Measurements from ENCODE around the gene SLC22A5. TPM values are rescaled to one million over a fixed set of nuclear protein-coding genes. Genes with fewer than 3 reads are reported as not detected.

The SLC22A5 gene
- total RNA-seq, 2 donors from 2014 or later, result 26.2 to 37.5 TPM

DNA sequence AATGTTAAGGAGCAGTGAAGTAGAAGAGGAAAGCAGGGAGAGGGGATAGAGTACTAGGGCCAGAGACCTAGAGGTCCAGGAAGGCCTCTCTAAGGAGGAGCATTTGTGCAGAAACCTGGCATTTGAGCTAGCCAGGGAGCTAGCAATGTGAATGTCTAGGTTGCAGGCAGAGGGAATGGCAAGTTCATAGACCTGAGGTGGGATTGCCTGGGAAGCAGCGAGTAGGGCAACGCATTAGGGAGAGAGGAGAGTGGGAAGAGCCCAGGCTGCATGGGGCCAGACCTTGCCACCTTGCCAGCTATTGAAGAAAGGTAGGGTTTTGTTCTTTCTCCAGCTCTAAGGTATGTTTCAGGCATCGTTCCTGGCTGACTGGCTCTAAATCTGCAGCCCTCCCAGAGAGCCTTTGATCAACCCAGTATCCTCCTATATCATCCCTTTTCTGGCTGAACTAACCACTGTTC is 54.0 kb downstream of the SLC22A5 start:
- H3K4me3 ChIP-seq, result no peak overlapping the region
- no peaks in the 10 kb centered on the region for H3K9me3 ChIP-seq
- no peaks in the 10 kb centered on the region for H3K27me3 ChIP-seq (replicated peaks; ENCODE audit: insufficient read depth)
- DNase-seq (ENCODE audit: low spot score), result no peak
- WGBS, result 77% methylated on average over 3 of the region's 3 CpGs
- no peak overlapping the region for H3K27ac ChIP-seq
- TF ChIP-seq POLR2A (IDR thresholded peaks at IDR 0.05), result no peak
- TF ChIP-seq, protein P1, sequence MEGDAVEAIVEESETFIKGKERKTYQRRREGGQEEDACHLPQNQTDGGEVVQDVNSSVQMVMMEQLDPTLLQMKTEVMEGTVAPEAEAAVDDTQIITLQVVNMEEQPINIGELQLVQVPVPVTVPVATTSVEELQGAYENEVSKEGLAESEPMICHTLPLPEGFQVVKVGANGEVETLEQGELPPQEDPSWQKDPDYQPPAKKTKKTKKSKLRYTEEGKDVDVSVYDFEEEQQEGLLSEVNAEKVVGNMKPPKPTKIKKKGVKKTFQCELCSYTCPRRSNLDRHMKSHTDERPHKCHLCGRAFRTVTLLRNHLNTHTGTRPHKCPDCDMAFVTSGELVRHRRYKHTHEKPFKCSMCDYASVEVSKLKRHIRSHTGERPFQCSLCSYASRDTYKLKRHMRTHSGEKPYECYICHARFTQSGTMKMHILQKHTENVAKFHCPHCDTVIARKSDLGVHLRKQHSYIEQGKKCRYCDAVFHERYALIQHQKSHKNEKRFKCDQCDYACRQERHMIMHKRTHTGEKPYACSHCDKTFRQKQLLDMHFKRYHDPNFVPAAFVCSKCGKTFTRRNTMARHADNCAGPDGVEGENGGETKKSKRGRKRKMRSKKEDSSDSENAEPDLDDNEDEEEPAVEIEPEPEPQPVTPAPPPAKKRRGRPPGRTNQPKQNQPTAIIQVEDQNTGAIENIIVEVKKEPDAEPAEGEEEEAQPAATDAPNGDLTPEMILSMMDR (IDR thresholded peaks at IDR 0.05), result no peak
- TF ChIP-seq POLR2AphosphoS5 (IDR thresholded peaks at IDR 0.05), result no peak
- H3K36me3 ChIP-seq, result no peaks in the 10 kb centered on the region
- H3K4me1 ChIP-seq (replicated peaks), result peaks cover 28% of the 10 kb centered on the region
- intact Hi-C loops (cut with DNase I), result no loop called here

DNA sequence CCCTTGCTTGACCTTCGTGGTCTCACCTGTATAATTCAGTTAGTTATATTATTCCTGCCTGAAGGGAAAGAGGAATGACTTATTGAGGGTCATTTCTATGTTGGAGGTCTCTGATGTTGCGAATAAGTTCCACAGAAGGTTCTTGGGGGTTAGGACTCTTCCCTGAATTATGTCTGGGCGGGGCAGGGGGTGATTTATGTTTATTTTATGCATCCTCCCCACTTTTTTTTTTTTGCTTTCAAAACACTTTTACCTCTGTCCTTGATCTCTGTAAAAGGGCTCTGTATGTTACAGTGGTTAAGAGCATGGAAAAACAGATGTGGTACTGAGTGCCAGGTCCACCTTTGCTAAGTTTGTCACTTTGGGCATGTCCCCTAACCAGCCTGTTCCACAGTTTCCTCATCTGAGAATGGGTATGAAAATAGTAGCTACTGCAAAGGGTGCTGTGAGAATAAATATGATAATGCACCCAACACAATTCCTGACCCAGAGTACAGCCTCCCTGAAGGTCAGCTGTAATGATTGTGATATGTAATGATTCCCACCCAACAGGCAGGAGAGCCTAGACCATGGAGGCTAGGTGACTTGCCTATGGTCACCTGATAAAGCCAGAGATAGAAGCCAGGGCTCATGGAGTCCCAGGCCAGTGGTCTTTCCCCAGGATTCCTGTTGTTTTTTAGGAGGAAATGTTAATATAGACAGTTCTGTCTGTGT is 54.8 kb downstream of the SLC22A5 start:
- Histone ChIP-seq H3K4me3 (no peak overlapping the region), H3K27ac (no peak overlapping the region), H3K4me1 (replicated peaks) (peaks cover 33% of the 10 kb centered on the region), H3K36me3 (no peaks in the 10 kb centered on the region), H3K27me3 (replicated peaks; ENCODE audit: insufficient read depth) (no peaks in the 10 kb centered on the region), H3K9me3 (no peaks in the 10 kb centered on the region)
- TF ChIP-seq, protein P1 (IDR thresholded peaks at IDR 0.05), result no peak
- TF ChIP-seq POLR2A (IDR thresholded peaks at IDR 0.05), result no peak
- no peak for TF ChIP-seq POLR2AphosphoS5 (IDR thresholded peaks at IDR 0.05)
- DNase-seq (ENCODE audit: low spot score), result no peak
- intact Hi-C loops (cut with DNase I), result no loop called here
- 94% methylated on average over 3 of the region's 3 CpGs for WGBS

DNA sequence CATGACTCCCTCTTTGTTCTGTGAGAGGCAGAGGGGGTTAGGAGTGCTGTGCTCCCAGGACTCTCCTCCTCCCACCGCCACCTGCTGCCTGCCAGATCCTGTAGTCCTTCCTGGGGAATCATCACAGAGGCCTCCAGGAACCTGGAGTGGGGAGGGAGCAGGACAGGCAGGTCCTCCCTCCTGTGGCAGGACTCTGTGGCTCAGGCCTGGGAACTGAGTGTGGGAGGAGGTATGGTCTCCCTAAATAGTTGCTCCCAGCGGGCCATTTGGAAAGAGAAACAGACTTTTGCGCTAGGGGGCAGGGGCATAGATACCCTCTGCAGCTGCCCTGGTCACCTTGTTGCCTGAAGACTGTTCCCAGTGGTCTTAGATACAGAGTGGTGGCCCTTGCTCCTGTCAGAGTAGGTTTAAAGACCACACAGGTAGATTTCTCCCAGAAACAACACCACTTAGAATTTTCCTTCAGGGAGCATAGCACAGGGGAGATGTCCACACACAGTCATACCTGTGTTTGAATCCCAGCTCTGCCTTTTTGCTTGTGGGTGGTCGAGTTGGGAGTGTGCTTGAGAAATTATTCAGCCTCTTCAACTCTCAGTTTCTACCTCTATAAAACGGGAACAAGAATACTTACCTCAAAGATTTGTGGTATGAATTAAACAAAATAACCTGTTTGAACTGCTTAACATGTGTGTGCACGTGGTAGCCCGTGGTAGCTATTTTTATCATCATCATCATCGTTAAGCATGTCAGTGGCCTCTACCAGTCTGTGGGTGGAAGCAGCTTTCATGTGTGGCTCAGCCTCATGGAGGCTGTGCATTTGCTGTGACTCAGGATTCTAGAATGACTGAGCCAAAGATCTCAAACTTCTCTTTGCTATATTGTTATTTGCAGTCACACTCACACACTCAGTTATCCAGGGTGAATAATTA is 55.8 kb downstream of the SLC22A5 start:
- no peaks in the 10 kb centered on the region for H3K36me3 ChIP-seq
- no peak overlapping the region for H3K4me3 ChIP-seq
- no peak for DNase-seq (ENCODE audit: low spot score)
- intact Hi-C loops (cut with DNase I), result no loop called here
- 61% methylated on average over 8 of the region's 8 CpGs for WGBS
- peaks cover 34% of the 10 kb centered on the region for H3K4me1 ChIP-seq (replicated peaks)
- no peaks in the 10 kb centered on the region for H3K27me3 ChIP-seq (replicated peaks; ENCODE audit: insufficient read depth)
- TF ChIP-seq POLR2A (IDR thresholded peaks at IDR 0.05), result no peak
- TF ChIP-seq POLR2AphosphoS5 (IDR thresholded peaks at IDR 0.05), result no peak
- TF ChIP-seq, protein P1 (IDR thresholded peaks at IDR 0.05), result no peak
- H3K27ac ChIP-seq, result no peak overlapping the region
- H3K9me3 ChIP-seq, result no peaks in the 10 kb centered on the region

DNA sequence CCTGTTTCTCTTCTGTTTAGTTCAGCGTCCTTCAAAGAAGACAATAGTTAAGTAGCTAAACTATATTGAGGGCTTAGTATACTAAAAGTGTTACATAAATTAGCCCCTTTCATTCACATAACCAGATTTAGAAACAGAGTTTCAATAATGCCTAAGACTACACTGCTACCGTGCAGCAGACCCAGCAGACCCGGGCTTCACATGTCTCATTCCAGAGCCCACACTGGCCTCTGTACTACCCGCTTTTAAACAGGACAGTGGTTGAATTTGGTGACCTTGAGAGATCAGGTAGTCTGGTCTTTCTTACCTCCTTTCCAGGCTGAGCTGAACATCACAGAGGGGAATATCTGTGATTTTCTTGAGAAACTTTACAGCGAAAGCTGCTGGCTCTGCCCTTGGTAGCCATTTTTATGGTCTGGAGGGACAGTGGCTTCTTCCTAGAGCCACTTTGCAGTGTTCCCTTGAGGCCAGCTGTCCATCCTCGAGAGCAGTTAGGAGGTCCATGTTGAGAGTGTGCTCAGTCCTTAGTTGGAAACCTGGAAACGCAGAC is 56.5 kb downstream of the SLC22A5 start:
- H3K4me3 ChIP-seq, result no peak overlapping the region
- H3K9me3 ChIP-seq, result no peaks in the 10 kb centered on the region
- H3K36me3 ChIP-seq, result no peaks in the 10 kb centered on the region
- H3K4me1 ChIP-seq (replicated peaks), result peaks cover 34% of the 10 kb centered on the region
- intact Hi-C loops (cut with DNase I), result no loop called here
- no peaks in the 10 kb centered on the region for H3K27me3 ChIP-seq (replicated peaks; ENCODE audit: insufficient read depth)
- peak overlapping the region in 1 of 2 donors; percentile 54 for H3K27ac ChIP-seq
- 80% methylated on average over 7 of the region's 7 CpGs for WGBS
- DNase-seq (ENCODE audit: low spot score), result no peak
- TF ChIP-seq, protein P1 (IDR thresholded peaks at IDR 0.05), result no peak
- no peak for TF ChIP-seq POLR2A (IDR thresholded peaks at IDR 0.05)

Data from prostate gland (tissue), 2 donors.